ENCODE data around the gene ATG7.

- TF ChIP-seq CTCF (IDR thresholded peaks at IDR 0.05) (no peak), POLR2A (IDR thresholded peaks at IDR 0.05) (no peak), POLR2AphosphoS5 (IDR thresholded peaks at IDR 0.05) (no peak)
These were observed 122.2 kb downstream of the ATG7 start for GRCh38 chr3:11394392-11394791.
